Colonic mucosa (tissue), 4 donors: ENCODE measurements around the gene KRCC1. TPM values are rescaled to one million over a fixed set of nuclear protein-coding genes. Genes with fewer than 3 reads are reported as not detected.

Source experiments
- DNase-seq: peaks from one replicate; pipeline ENCODE4 v3.0.0-alpha.2; 2020
- H3K27ac ChIP-seq: fragments of 200-600 bp; one replicate; pipeline ENCODE4 v1.8.0; 2021
- H3K27me3 ChIP-seq: fragments of 200-600 bp; one replicate; pipeline ENCODE4 v1.8.0; 2021
- H3K36me3 ChIP-seq: fragments of 200-600 bp; one replicate; pipeline ENCODE4 v1.8.0; 2021
- H3K4me1 ChIP-seq: fragments of 200-600 bp; one replicate; pipeline ENCODE4 v1.8.0; 2021; ENCODE audit warnings: mild to moderate bottlenecking
- H3K4me3 ChIP-seq: fragments of 200-600 bp; one replicate; pipeline ENCODE4 v1.8.0; 2021
- H3K9ac ChIP-seq, 2 donors: one replicate each; pipeline ENCODE4 v1.7.0; 2013; ENCODE audit warnings: control low read depth in 2 of 2, low read depth in 2 of 2, low read length in 2 of 2
- H3K9me3 ChIP-seq: fragments of 200-600 bp; one replicate; pipeline ENCODE4 v1.8.0; 2021
- intact Hi-C: fragments of 100-400 bp; cut with DNase I; formaldehyde crosslinking; loops from one replicate; pipeline ENCODE4 v1.14.1; 2022
- total RNA-seq, 2 donors: library from RNA; stranded (reverse); fragmentation: NEBNext Ultra II Directional in 1 of 2; extraction: Animal tissue kit (Norgen Biotek cat#: 25700) in 1 of 2; gene quantifications; one replicate each; pipeline ENCODE4 v1.2.1, GENCODE V29; 2021
- TF ChIP-seq, protein P1 (sequence below): fragments of 200-600 bp; IDR thresholded peaks from one replicate; pipeline ENCODE4 v1.8.0; 2022; ENCODE audit warnings: antibody characterized with exemption, mild to moderate bottlenecking
- donor health status: healthy.
- donor health status: DM: no; HTN: no; CAD: no.
- donor health status: DM: no; HTN: no; CAD: no.

The KRCC1 gene
- total RNA-seq, 2 donors from 2014 or later, result 45.6 to 75.8 TPM

DNA sequence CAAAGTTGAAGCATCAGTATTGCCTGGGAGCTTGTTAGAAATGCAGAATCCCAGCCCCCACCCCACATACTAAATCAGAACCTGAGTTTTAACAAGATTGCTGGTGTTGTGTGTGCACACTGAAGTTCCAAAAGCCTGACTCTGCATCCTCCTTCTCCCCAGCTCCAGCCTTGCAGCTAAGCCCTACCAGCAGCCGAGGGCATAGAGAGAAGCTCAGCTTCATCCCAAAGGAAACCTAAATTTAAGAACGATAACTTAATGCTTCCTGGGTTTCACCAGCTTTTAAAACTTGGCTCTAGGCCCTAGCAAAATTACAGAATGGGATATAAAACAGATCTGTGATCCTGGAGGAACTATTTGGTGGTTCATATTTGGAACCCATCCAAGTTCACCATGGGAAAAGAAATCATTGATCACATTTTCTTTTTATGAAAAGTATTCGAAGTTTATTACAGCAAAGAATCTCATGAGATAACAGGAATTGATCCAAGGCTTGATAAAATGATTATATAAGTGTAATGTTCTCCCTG is 23.1 kb upstream of the KRCC1 start:
- H3K27ac ChIP-seq, result no peak overlapping the region
- TF ChIP-seq, protein P1, sequence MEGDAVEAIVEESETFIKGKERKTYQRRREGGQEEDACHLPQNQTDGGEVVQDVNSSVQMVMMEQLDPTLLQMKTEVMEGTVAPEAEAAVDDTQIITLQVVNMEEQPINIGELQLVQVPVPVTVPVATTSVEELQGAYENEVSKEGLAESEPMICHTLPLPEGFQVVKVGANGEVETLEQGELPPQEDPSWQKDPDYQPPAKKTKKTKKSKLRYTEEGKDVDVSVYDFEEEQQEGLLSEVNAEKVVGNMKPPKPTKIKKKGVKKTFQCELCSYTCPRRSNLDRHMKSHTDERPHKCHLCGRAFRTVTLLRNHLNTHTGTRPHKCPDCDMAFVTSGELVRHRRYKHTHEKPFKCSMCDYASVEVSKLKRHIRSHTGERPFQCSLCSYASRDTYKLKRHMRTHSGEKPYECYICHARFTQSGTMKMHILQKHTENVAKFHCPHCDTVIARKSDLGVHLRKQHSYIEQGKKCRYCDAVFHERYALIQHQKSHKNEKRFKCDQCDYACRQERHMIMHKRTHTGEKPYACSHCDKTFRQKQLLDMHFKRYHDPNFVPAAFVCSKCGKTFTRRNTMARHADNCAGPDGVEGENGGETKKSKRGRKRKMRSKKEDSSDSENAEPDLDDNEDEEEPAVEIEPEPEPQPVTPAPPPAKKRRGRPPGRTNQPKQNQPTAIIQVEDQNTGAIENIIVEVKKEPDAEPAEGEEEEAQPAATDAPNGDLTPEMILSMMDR, result no peak

DNA sequence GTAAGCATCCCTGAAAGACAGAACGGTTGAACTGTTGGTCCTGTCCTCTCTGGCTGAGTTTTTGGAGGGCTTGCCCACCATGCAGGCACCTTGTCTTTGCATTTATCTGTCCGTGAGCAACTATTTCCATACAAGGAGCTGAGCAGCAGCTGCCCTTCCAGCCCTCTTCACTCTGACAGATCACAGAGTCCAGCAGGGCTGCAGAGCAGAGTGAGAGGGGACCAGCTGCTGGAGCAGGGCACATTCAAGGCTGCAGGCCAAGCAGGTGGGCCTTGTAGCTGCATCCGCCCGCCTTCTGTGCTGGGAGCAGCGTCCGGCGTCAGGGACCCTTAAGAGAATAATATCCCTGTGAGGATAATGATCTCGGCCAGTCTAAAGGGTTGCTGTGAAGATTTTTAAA is 21.5 kb upstream of the KRCC1 start:
- intact Hi-C loops, result no loop called here
- H3K9me3 ChIP-seq, result no peaks in the 10 kb centered on the region
- no peak overlapping the region for H3K4me3 ChIP-seq
- TF ChIP-seq, protein P1, result no peak
- no peak overlapping the region for H3K9ac ChIP-seq
- H3K27ac ChIP-seq, result no peak overlapping the region
- no peak for DNase-seq
- H3K27me3 ChIP-seq, result no peaks in the 10 kb centered on the region
- no peaks in the 10 kb centered on the region for H3K36me3 ChIP-seq
- H3K4me1 ChIP-seq, result no peaks in the 10 kb centered on the region

More for the DNA sequence above, 23.1 kb upstream of the KRCC1 start:
- H3K9me3 ChIP-seq, result no peaks in the 10 kb centered on the region
- DNase-seq, result no peak
- H3K36me3 ChIP-seq, result no peaks in the 10 kb centered on the region
- no peaks in the 10 kb centered on the region for H3K4me1 ChIP-seq
- no peak overlapping the region for H3K9ac ChIP-seq
- intact Hi-C loops, result no loop called here
- no peaks in the 10 kb centered on the region for H3K27me3 ChIP-seq
- no peak overlapping the region for H3K4me3 ChIP-seq

DNA sequence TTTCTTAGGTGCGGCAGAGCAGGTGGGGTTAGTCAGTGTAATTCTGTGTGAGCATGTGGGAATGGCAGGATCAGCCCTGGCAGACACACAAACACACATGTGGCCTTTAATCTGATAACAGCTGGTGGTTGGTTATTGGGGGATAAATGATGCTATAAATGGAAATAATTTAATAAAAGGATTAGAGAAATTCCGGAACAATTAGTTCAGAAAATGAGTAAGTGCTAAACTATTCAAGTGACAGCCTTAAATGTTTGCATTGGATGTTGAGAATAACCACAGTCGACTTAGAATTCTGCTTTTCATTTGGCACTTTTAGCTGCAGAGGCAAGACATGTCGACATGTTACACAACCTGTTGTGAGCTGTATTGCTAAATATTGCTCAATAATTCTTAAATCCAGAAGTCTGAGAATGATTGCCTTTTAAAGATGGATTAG is 19.3 kb upstream of the KRCC1 start:
- H3K36me3 ChIP-seq, result no peaks in the 10 kb centered on the region
- TF ChIP-seq, protein P1, result no peak
- no peak for DNase-seq
- no peak overlapping the region for H3K9ac ChIP-seq
- H3K9me3 ChIP-seq, result no peaks in the 10 kb centered on the region
- no peak overlapping the region for H3K4me3 ChIP-seq
- intact Hi-C loops, result no loop called here
- H3K27me3 ChIP-seq, result no peaks in the 10 kb centered on the region
- no peak overlapping the region for H3K27ac ChIP-seq
- no peaks in the 10 kb centered on the region for H3K4me1 ChIP-seq

DNA sequence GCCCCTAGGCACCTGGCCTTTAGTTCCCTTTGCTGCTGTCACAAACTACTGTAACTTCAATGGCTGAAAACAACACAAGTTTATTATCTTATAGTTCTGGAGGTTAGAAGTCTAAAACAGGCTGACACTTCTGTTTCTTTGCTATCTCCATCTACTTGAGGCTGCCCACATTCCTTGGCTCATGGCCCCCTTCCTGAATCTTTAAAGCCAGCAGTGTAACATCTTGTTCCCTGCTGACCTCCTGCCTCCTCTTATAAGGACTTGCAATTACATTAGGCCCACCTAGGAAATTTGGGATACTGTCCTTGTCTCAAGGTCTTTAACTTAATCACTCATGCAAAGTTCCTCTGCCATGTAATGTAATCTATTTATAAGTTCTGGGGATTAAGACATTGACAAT is 18.6 kb upstream of the KRCC1 start:
- Histone ChIP-seq H3K36me3 (no peaks in the 10 kb centered on the region), H3K9ac (no peak overlapping the region), H3K4me3 (no peak overlapping the region), H3K27ac (no peak overlapping the region), H3K9me3 (no peaks in the 10 kb centered on the region), H3K27me3 (no peaks in the 10 kb centered on the region), H3K4me1 (no peaks in the 10 kb centered on the region)
- DNase-seq, result no peak
- intact Hi-C loops, result no loop called here
- TF ChIP-seq, protein P1, result no peak

DNA sequence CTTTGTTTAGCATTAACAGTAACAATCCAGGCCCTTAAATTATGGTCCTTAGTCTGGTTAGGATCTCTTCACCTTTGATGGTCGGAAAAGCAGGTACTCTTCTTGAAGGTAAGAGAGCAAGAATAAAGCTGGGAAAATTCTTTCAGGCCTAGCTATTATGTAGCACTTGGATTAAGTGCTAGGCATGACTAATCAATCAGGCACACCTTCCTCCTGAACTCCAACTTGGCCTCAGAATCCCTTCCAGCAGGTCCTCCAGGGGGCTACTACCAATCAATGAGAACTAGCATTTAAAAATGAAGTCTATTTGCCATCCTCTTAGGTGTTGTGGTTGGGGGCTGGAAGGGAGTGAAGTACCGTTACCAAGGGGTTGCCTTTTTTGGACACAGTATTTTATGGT is 15.8 kb upstream of the KRCC1 start:
- no peak for DNase-seq
- Histone ChIP-seq H3K4me1 (no peaks in the 10 kb centered on the region), H3K9ac (no peak overlapping the region), H3K36me3 (no peaks in the 10 kb centered on the region), H3K9me3 (no peaks in the 10 kb centered on the region), H3K27ac (no peak overlapping the region), H3K27me3 (no peaks in the 10 kb centered on the region), H3K4me3 (no peak overlapping the region)
- intact Hi-C loops, result no loop called here
- TF ChIP-seq, protein P1, result no peak
